MM.1S (cell line): ENCODE results near the gene CRYZ.
"Not testable (repeated sequence)": the region's sequence is repeated elsewhere in the genome, so short reads cannot be mapped to it uniquely, and the experiment has no call there.

Source experiments
- CTCF ChIP-seq: fragments of 300-600 bp; sonication (generic); IDR thresholded peaks from 2 replicates; pipeline ENCODE4 v1.5.1; 2016; ENCODE audit warnings: antibody characterized with exemption, low read length, mixed read lengths
- EZH2 ChIP-seq: fragments of 300-600 bp; sonication (generic); optimal IDR thresholded peaks from 2 replicates; pipeline ENCODE3; 2017; ENCODE audit warnings: low read depth, mild to moderate bottlenecking, antibody characterized with exemption, low read length, mixed read lengths
- EZH2phosphoT487 ChIP-seq: fragments of 300-600 bp; sonication (generic); IDR thresholded peaks from 2 replicates; pipeline ENCODE4 v1.6.1; 2018; ENCODE audit warnings: antibody characterized with exemption, low read length

GRCh38 chr1:74745247-74745646, 12.4 kb upstream of the CRYZ start:
- TF ChIP-seq EZH2, CTCF, EZH2phosphoT487: not testable (repeated sequence)
